IPS-NIHi7 (cell line): ENCODE measurements around the gene USP50.
"Not testable (repeated sequence)": the region's sequence is repeated elsewhere in the genome, so short reads cannot be mapped to it uniquely, and the experiment has no call there.

ENCODE experiments used
- DNase-seq: peaks from one replicate; pipeline ENCODE4 v3.0.0; 2012; ENCODE audit warnings: mixed read lengths; ENCODE audit errors: extremely low spot score

Gene USP50

DNA sequence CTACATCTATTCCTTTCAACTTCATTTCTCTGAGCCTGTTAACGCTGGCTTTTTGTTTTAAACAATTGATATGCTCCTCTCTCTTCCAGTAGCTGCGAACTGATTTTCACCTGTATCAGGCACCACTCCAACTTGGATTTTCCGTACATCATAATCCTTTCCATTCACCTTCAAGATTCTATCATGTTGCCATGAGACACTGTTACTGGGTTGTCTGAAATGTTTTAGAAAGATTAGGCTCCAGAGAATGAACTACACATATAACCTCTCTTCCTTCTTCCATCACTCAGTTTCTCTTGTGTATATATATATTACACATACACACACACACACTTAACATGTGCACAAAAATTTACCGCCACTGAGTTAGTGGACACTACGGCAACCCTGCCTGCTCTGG is at the start of gene USP50:
TSS of gene USP50 (minus strand) at position 101 of the 400 bp plus-strand sequence. CDS start 141 bp downstream, outside the sequence.
- DNase-seq, result no peak

- DNase-seq, result no peak
Measured at GRCh38 chr15:50594311-50594710, 47.8 kb upstream of the USP50 start.

DNA sequence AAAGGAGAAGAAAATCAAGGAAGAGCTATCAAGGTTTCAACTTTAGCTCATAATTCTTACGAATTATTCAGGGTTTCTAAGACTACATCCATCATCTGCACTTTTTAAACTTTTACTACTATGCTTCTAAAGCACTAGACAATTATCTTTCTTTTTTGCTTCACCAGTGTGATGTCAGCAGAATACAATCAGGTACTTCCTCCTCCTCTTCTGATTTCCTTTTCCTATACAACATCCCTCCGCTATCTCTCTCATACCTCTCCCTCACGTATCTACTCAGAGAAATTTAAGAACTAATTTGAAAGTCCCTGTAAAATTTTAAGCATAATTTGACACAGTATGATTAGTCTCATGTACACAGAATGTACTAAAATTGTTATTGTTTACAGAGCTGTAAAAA is 47.3 kb upstream of the USP50 start:
- DNase-seq, result no peak

DNA sequence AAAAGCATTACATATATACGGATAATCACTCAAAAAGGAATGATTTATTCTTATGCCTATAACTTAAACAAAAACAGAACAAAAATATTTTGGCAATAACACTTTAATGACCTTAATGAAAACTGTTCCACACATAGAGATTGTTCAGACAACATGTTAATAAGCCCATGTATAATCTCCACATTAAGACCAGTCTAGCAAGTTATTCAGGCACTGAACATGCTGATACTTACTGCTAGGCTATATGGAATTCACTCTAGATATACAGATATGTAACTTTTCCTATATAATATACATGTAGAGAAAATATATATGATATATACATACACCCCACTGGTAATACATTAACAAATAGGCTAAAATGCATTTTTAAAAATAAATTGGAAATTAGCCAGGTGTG is 43.8 kb upstream of the USP50 start:
- DNase-seq, result no peak

DNA sequence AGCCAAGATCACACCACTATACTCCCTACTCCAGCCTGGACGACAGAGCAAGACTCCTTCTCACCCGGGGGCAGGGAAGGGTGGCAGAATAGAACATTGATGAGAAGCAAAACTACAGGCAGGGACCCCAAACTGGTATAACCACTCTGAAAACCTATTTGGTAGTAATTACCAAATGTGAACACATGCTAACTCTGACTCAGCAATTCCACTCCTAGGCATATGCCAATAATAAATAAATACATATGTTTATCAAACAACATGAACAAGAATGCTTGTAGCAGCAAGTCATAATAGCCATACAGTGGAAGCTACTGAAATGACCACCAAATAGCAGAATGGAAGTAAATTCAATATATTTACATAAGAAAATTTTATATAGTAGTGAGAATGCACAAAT is 31.0 kb upstream of the USP50 start:
- no peak for DNase-seq

DNA sequence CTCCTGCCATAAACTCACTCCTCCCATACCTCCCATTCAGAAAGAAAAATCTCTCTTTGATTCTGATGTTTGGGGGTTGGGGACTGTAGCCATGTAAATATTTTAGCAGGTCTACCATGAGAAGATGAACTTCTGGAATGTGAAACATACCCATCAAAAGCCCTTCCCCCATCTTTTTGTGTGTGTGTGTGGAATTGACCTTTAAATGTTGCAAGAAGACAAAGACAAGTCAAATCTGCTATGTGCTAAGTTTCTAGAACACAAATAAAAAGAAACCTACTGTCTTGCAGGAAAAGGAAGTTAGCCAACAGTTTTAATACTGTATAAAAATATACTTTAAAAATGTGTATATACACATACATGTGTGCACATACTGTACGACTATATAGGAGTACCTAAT is 29.7 kb upstream of the USP50 start:
- no peak for DNase-seq

- DNase-seq, result not testable (repeated sequence)
Measured at GRCh38 chr15:50573842-50574241, 27.4 kb upstream of the USP50 start.

DNA sequence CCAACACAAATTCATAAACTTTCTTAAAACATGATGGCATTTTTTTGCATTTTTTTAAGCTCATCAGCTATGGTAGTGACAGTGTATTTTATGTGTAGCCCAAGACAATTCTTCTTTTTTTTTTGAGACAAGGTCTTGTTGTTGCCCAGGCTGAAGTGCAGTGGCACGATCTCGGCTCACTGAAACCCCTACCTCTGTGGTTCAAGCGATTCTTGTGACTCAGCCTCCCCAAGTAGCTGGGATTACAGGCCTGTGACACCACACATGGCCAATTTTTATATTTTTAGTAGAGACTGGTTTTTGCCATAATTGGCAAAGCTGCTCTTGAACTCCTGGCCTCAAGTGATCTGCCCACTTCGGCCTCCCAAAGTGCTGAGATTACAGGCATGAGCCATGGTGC is 17.3 kb upstream of the USP50 start:
- DNase-seq, result no peak

DNA sequence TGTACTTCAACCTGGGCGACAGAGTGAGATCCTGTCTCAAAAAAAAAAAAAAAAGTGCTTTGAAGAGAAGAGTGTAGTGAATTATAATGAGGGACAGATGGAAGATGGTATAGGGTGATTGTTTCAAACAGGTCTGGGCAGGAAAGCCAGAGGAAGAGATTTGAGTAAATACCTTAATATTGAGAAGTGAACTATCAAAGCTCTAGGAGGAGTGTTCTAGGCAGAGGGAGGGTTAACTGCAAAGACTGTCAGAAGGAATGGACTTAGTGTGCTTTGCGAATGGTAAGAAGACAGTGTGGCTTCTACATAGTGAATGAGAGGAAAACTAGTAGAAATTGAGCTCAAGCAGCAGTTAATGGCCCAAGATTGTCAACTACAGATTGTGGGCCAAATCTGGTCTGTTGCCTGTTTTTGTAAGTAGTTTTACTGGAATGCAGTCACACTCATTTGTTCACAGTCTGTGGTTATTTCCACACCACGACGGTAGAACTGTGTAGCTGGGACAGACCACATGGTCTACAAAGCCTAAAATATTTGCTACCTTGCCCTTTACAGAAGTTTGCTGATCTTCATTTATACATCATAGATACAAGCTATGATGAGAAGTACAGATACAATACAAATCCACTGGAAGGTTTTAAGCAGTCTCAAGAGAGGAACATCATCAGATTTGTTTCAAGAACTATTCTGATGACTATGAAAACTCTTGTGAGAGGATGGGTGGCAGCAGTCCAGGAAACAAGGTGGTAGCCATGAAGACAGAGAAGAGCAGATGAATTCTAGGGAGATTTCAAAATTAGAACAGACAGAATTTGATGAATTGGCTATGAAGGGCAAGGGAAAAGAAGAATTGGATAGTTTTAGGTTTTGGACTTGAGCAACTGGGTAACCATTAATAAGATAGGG is 16.5 kb upstream of the USP50 start:
- no peak for DNase-seq

GRCh38 chr15:50558012-50558411 is 11.5 kb upstream of the USP50 start:
- DNase-seq, result no peak

- no peak for DNase-seq
Measured at GRCh38 chr15:50556642-50557371, 10.3 kb upstream of the USP50 start.

GRCh38 chr15:50552238-50552637 is 5.8 kb upstream of the USP50 start:
- no peak for DNase-seq

DNA sequence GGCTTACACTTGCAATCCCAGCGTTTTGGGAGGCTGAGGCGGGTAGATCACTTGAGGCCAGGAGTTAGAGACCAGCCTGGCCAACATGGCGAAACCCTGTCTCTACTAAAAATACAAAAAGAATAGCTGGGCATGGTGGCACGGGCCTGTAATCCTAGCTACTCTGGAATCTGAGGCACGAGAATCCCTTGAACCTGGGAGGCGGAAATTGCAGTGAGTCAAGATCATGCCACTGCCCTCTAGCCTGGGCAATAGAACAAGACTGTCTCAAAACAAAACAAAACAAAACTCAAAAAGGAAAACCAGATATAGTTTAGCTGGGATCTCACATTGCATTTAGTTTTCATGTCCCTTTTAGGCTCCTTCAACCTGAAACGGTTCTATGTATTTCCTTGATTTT is 2.9 kb upstream of the USP50 start:
- no peak for DNase-seq

- DNase-seq, result peak; percentile 20
Measured at GRCh38 chr15:50544368-50544767, 2.1 kb downstream of the USP50 start.

- no peak for DNase-seq
Measured at GRCh38 chr15:50543556-50543955, 2.9 kb downstream of the USP50 start.

- DNase-seq, result no peak
Measured at GRCh38 chr15:50542887-50543210, 3.6 kb downstream of the USP50 start.

DNA sequence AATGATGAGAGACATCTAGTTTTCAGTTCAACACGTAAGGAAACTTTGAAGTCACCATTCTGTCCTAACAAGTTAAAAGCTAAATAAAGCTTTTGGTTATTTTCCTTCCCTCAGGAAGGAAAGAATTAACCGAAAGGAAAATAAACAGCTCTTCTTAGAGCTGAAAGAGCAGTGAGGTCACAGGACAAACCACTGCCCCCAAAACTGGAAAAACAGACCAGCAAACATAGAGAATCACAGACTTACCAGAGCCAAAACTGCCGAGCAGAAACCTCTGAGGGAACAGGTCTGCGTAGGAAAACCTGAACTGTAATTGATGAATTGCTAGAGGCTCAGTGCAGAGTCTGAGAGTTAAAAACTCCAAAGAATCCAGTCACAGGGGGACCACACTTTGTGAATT is 14.7 kb downstream of the USP50 start:
- no peak for DNase-seq

DNA sequence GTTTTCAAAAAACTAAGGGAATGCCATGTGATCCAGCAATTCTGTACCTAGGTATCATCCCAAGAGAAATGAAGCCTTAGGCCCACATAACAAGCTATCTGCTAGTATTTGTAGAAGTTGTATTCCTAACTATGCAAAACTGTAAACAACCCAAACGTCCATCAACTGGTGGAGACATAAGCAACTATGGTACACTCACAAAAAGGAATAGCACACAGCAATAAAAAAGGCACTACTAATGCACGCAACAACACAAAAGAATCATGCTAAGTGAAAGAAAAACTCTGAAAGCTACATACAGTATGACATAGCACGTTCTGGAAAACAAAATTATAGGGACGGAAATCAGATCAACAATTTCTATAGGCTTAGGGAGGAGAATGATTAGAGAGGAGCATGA is 15.3 kb downstream of the USP50 start:
- DNase-seq, result no peak

- DNase-seq, result no peak
Measured at GRCh38 chr15:50523851-50524251, 22.6 kb downstream of the USP50 start.

GRCh38 chr15:50519740-50520425 is 26.6 kb downstream of the USP50 start:
- DNase-seq, result no peak

DNA sequence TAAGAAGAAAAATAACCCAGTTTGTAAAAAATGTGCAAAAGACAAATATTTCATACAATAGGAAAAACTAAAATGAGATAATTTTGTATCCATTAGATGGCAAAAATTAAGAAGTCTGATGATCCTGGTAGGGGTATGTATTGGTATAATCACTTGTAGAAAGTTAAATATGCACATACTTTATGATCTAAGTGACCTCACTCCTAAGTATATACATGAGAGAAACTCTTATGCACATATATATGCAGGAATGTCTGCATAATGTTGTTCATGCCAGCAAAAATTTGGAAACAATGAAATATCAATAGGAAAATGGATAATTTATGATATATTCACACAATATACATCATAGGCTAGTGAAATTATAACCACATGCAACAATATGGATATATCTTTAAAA is 33.5 kb downstream of the USP50 start:
- DNase-seq, result no peak

- DNase-seq, result peak; percentile 47
Measured at GRCh38 chr15:50506121-50506520, 40.3 kb downstream of the USP50 start.

- not testable (repeated sequence) for DNase-seq
Measured at GRCh38 chr15:50505656-50506055, 40.8 kb downstream of the USP50 start.
